Heart right ventricle (tissue), 16 donors: ENCODE data around the gene ZNRF4. TPM values are rescaled to one million over a fixed set of nuclear protein-coding genes. Genes with fewer than 3 reads are reported as not detected.
A peak's percentile ranks its signal among the peaks of the same experiment; 100 is the strongest.

ENCODE experiments used
- ATAC-seq, 8 donors: fragments of 200-7000 bp; cut with Tn5 transposase; one replicate each; pipeline ENCODE4 v1.9.1; 2020; ENCODE audit warnings: mild to moderate bottlenecking in 8 of 8, moderate library complexity in 8 of 8, moderate number of reproducible peaks in 1 of 8
- DNase-seq, 2 donors: peaks; one replicate each; pipeline ENCODE4 v3.0.0-alpha.2; 2020
- H3K27ac ChIP-seq, 10 donors: fragments of 200-600 bp; sonication (generic) in 2 of 10; one replicate each; pipeline versions ENCODE4 v1.5.0 to v1.8.0; 2020 to 2022; ENCODE audit warnings: mild to moderate bottlenecking in 3 of 10
- H3K27me3 ChIP-seq, 7 donors: fragments of 200-600 bp; one replicate each; pipeline ENCODE4 v1.8.0; 2021 to 2022; ENCODE audit warnings: mild to moderate bottlenecking in 2 of 7
- H3K36me3 ChIP-seq, 9 donors: fragments of 200-600 bp; sonication (generic) in 1 of 9; one replicate each; pipeline versions ENCODE4 v1.5.0 to v1.8.0; 2020 to 2022; ENCODE audit warnings: mild to moderate bottlenecking in 2 of 9
- H3K4me1 ChIP-seq, 9 donors: fragments of 200-600 bp; sonication (generic) in 1 of 9; one replicate each; pipeline versions ENCODE4 v1.5.0 to v1.8.0; 2020 to 2022; ENCODE audit warnings: mild to moderate bottlenecking in 4 of 9
- H3K4me3 ChIP-seq, 10 donors: fragments of 200-600 bp; sonication (generic) in 2 of 10; one replicate each; pipeline versions ENCODE4 v1.5.0 to v1.8.0; 2020 to 2022; ENCODE audit warnings: mild to moderate bottlenecking in 7 of 10, moderate library complexity in 2 of 10
- H3K9me3 ChIP-seq, 11 donors: fragments of 200-600 bp in 10 of 11; sonication (generic) in 2 of 11; one replicate each; pipeline versions ENCODE4 v1.5.0 to v1.8.0; 2013 to 2022; ENCODE audit warnings: mild to moderate bottlenecking in 2 of 11, control low read depth in 1 of 11, moderate library complexity in 1 of 11
- CTCF ChIP-seq, 9 donors: fragments of 200-600 bp; sonication (generic) in 2 of 9; IDR thresholded peaks; one replicate each; pipeline versions ENCODE4 v1.5.0 to v1.8.0; 2021 to 2022; ENCODE audit warnings: antibody characterized with exemption in 9 of 9, mild to moderate bottlenecking in 5 of 9, moderate library complexity in 1 of 9
- WGBS, 2 donors: extraction: QIAGEN DNeasy Blood & Tissue Kit; methylation state at CpG; one replicate each; pipeline ENCODE4 v1.1.7; 2013; ENCODE audit warnings: inconsistent platforms in 1 of 2; 5-methylcytosine and 5-hydroxymethylcytosine counted together
- intact Hi-C, 10 donors: fragments of 100-400 bp; cut with DNase I; formaldehyde crosslinking; loops; one replicate each; pipeline versions ENCODE4 v1.11.1 to v1.14.2; 2022
- polyA plus RNA-seq, 2 donors: library from polyadenylated mRNA; stranded (reverse); fragments of 200-250 nt; gene quantifications; one replicate each; pipeline ENCODE4 v1.2.3, GENCODE V29; 2013
- total RNA-seq, 10 donors: library from RNA; stranded (reverse); fragmentation: NEBNext Ultra II Directional in 3 of 10; extraction: Animal tissue kit (Norgen Biotek cat#: 25700) in 3 of 10; gene quantifications; one replicate each; pipeline versions ENCODE4 v1.2.1 to v1.2.4, GENCODE V29; 2021 to 2023
- donor health status: Arrhythmogenic right ventricular cardiomyopathy.
- donor health status: ischemic (EF 13 %, LVEDD 7.1; RV severe dilation, severe dysfunction).
- donor health status: healthy with polysubstance abuse.
- donor health status: DM: no; HTN: yes; CAD: no.
- donor health status: DM: no; HTN: no; CAD: no.
- donor health status: ischemic (EF 25% LVEDD 6.9; RV normal size, moderate dysfunction).
- donor health status: ischemic (EF 25% LVEDD 5.7; RV mildly dilated, moderate dysfunction).
- donor health status: healthy.
- donor health status: DM: yes; HTN: yes; CAD: no.
- donor health status: Ischemic cardiomyopathy.
- donor health status: ischemic (EF 35%, LVEDD 5.7; RV mildly dilated, moderate dysfunction).
- donor health status: nonischemic (EF 11% LVEDD 7.7; RV severe dilation, severe dysfunction).
- donor health status: DM: yes; HTN: yes; CAD: no.
- donor health status: PGD.
- donor health status: ischemic (EF 29% LVEDD 5.4; RV normal size, mild dysfunction).
- donor health status: nonischemic (EF 23%, LVEDD 6.1; RV moderate dilation, normal function).

Gene ZNRF4
- total and polyA plus RNA-seq, 12 donors: not detected

- Histone ChIP-seq H3K9me3 (peaks cover 0 to 6% (median 0%) of the 10 kb centered on the region in 11 donors), H3K27ac (no peak overlapping the region), H3K4me3 (no peak overlapping the region), H3K27me3 (peaks cover 0 to 20% (median 5%) of the 10 kb centered on the region in 7 donors), H3K36me3 (no peaks in the 10 kb centered on the region), H3K4me1 (no peaks in the 10 kb centered on the region)
- WGBS, 2 donors: 69 to 88% methylated on average over 4 to 5 of the region's 5 CpGs
- TF ChIP-seq CTCF (IDR thresholded peaks at IDR 0.05): no peak
- ATAC-seq: no peak
- intact Hi-C loops: no loop called here
- no peak for DNase-seq
These were observed 474 bp upstream of the ZNRF4 start for GRCh38 chr19:5454743-5455142.

GRCh38 chr19:5456130-5456840 lies 1.1 kb downstream of the ZNRF4 start:
- H3K9me3 ChIP-seq: peaks cover 0 to 11% (median 0%) of the 10 kb centered on the region in 11 donors
- ATAC-seq (peak in 2 of 8 donors; percentile 13 to 47), DNase-seq (no peak)
- H3K4me1 ChIP-seq: no peaks in the 10 kb centered on the region
- 90 to 92% methylated on average over 33 to 35 of the region's 35 CpGs for whole genome bisulfite sequencing, 2 donors
- no peak overlapping the region for H3K4me3 ChIP-seq
- intact Hi-C loops: no loop called here
- H3K27ac ChIP-seq: no peak overlapping the region
- TF ChIP-seq CTCF (IDR thresholded peaks at IDR 0.05): no peak
- no peaks in the 10 kb centered on the region for H3K36me3 ChIP-seq
- H3K27me3 ChIP-seq: peaks cover 0 to 7% (median 0%) of the 10 kb centered on the region in 7 donors

- Histone ChIP-seq H3K4me1 (no peaks in the 10 kb centered on the region), H3K27ac (no peak overlapping the region), H3K27me3 (peaks cover 0 to 2% (median 0%) of the 10 kb centered on the region in 7 donors), H3K36me3 (no peaks in the 10 kb centered on the region), H3K9me3 (peaks cover 0 to 16% (median 0%) of the 10 kb centered on the region in 11 donors), H3K4me3 (no peak overlapping the region)
- DNase-seq (no peak), ATAC-seq (no peak)
- 86% methylated on average over 16 of the region's 16 CpGs for WGBS, 2 donors
- intact Hi-C loops: no loop called here
- TF ChIP-seq CTCF (IDR thresholded peaks at IDR 0.05): no peak
These were observed 1.6 kb downstream of the ZNRF4 start for GRCh38 chr19:5456841-5457200.

- Histone ChIP-seq H3K9me3 (peaks cover 0 to 17% (median 0%) of the 10 kb centered on the region in 11 donors), H3K27ac (no peak overlapping the region), H3K4me1 (no peaks in the 10 kb centered on the region), H3K27me3 (no peaks in the 10 kb centered on the region), H3K4me3 (no peak overlapping the region), H3K36me3 (no peaks in the 10 kb centered on the region)
- no peak for DNase-seq
- no peak for ATAC-seq
- 50 to 57% methylated on average over 9 of the region's 9 CpGs for WGBS, 2 donors
- intact Hi-C loops: no loop called here
- TF ChIP-seq CTCF (IDR thresholded peaks at IDR 0.05): no peak
These were observed 2.5 kb downstream of the ZNRF4 start for GRCh38 chr19:5457709-5458108.
